ENCODE results near the gene MEOX1. TPM values are rescaled to one million over a fixed set of nuclear protein-coding genes. Genes with fewer than 3 reads are reported as not detected.

The MEOX1 gene
- total RNA-seq, 4 donors from 2014 or later: 0.32 to 4.5 (median 0.96) TPM; not detected in 1

DNA sequence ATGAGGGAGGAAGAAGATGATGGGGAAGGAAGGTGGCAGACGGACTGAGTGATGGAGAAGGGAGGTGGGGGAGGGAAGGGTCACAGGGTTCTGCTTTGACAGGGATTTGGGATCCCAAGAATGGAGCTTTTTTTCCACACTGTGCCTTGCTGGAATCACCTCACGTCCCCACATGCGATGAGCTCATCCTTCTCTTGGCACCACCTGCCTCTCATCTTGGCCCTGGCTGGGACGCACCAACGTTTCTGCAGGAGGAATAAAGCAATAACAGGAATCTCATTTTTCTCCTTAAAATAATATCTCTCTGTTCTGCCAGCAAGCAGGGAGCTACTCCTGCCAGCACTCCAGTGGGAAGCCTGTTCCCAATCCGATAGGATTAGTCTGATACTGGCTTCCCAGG, 47.8 kb downstream of the MEOX1 start:
- Histone ChIP-seq H3K27ac (no peak overlapping the region), H3K4me1 (peaks cover 0 to 4% (median 0%) of the 10 kb centered on the region in 4 donors), H3K9me3 (no peaks in the 10 kb centered on the region), H3K36me3 (no peaks in the 10 kb centered on the region), H3K4me3 (no peak overlapping the region), H3K27me3 (no peaks in the 10 kb centered on the region)
- no peak for TF ChIP-seq POLR2A (IDR thresholded peaks at IDR 0.05)
- no peak for TF ChIP-seq EP300 (IDR thresholded peaks at IDR 0.05; ENCODE audit: low read depth)
- no peak for TF ChIP-seq CTCF (IDR thresholded peaks at IDR 0.05)
- TF ChIP-seq POLR2AphosphoS5 (IDR thresholded peaks at IDR 0.05): no peak
- WGBS, 2 donors (ENCODE audit: low coverage in 1 of 2): 33 to 55% methylated on average over 3 to 6 of the region's 6 CpGs
- in situ Hi-C loops (cut with MboI; ENCODE audit: low pct_ligation_motif_present in 1 of 4, low pct_unique_long_range_greater_than_20kb in 1 of 4, low sequenced_read_pairs in 3 of 4) (no loop called here), intact Hi-C loops (cut with DNase I; ENCODE audit: low total_unique reads) (no loop called here)
- no peak for DNase-seq

DNA sequence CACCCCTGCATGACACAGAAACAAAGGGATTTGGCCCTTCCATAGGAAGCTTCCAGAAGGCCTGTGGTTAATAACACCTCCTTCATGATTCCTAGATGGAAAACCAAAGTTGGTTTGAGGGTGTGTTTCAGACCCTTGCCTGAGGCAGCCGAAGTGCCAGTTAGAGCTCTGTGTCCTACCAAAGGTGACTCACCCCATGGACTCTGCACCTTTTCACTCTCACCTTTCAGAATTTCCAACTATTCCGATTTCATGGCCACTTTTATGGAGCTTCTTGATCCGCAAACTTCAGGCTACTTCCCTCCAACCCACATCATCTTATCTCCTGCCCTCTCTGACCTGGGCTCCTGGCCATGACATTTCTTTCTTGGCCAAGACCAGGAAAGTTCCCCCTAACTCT, 49.2 kb downstream of the MEOX1 start:
- no peaks in the 10 kb centered on the region for H3K36me3 ChIP-seq
- DNase-seq: no peak
- H3K4me1 ChIP-seq: peaks cover 0 to 4% (median 0%) of the 10 kb centered on the region in 4 donors
- no peaks in the 10 kb centered on the region for H3K9me3 ChIP-seq
- no peak overlapping the region for H3K4me3 ChIP-seq
- intact Hi-C loops (cut with DNase I; ENCODE audit: low total_unique reads): no loop called here
- WGBS, 2 donors (ENCODE audit: low coverage in 1 of 2): 61 to 78% methylated on average over 2 to 3 of the region's 3 CpGs
- in situ Hi-C loops (cut with MboI; ENCODE audit: low pct_ligation_motif_present in 1 of 4, low pct_unique_long_range_greater_than_20kb in 1 of 4, low sequenced_read_pairs in 3 of 4): no loop called here
- no peaks in the 10 kb centered on the region for H3K27me3 ChIP-seq
- H3K27ac ChIP-seq: no peak overlapping the region
- TF ChIP-seq POLR2A (IDR thresholded peaks at IDR 0.05): no peak
- TF ChIP-seq EP300 (IDR thresholded peaks at IDR 0.05; ENCODE audit: low read depth): no peak
- TF ChIP-seq POLR2AphosphoS5 (IDR thresholded peaks at IDR 0.05): no peak
- TF ChIP-seq CTCF (IDR thresholded peaks at IDR 0.05): no peak

- intact Hi-C loops (cut with DNase I; ENCODE audit: low total_unique reads): no loop called here
- DNase-seq: no peak
- Histone ChIP-seq H3K4me3 (no peak overlapping the region), H3K27ac (no peak overlapping the region), H3K4me1 (no peaks in the 10 kb centered on the region), H3K9me3 (no peaks in the 10 kb centered on the region), H3K36me3 (no peaks in the 10 kb centered on the region), H3K27me3 (no peaks in the 10 kb centered on the region)
- WGBS, 2 donors (ENCODE audit: low coverage in 1 of 2): 83 to 86% methylated on average over 1 to 2 of the region's 2 CpGs
- TF ChIP-seq POLR2AphosphoS5 (IDR thresholded peaks at IDR 0.05) (no peak), EP300 (IDR thresholded peaks at IDR 0.05; ENCODE audit: low read depth) (no peak), POLR2A (IDR thresholded peaks at IDR 0.05) (no peak), CTCF (IDR thresholded peaks at IDR 0.05) (no peak)
- in situ Hi-C loops (cut with MboI; ENCODE audit: low pct_ligation_motif_present in 1 of 4, low pct_unique_long_range_greater_than_20kb in 1 of 4, low sequenced_read_pairs in 3 of 4): no loop called here
Observed at GRCh38 chr17:43611230-43611969, 50.3 kb downstream of the MEOX1 start.

- H3K9me3 ChIP-seq: no peaks in the 10 kb centered on the region
- intact Hi-C loops (cut with DNase I; ENCODE audit: low total_unique reads): no loop called here
- DNase-seq: no peak
- H3K4me1 ChIP-seq: no peaks in the 10 kb centered on the region
- H3K27me3 ChIP-seq: no peaks in the 10 kb centered on the region
- 74 to 81% methylated on average over 6 of the region's 6 CpGs for WGBS, 2 donors (ENCODE audit: low coverage in 1 of 2)
- H3K27ac ChIP-seq: no peak overlapping the region
- no peak overlapping the region for H3K4me3 ChIP-seq
- H3K36me3 ChIP-seq: no peaks in the 10 kb centered on the region
- in situ Hi-C loops (cut with MboI; ENCODE audit: low pct_ligation_motif_present in 1 of 4, low pct_unique_long_range_greater_than_20kb in 1 of 4, low sequenced_read_pairs in 3 of 4): no loop called here
- TF ChIP-seq POLR2AphosphoS5 (IDR thresholded peaks at IDR 0.05) (no peak), EP300 (IDR thresholded peaks at IDR 0.05; ENCODE audit: low read depth) (no peak), POLR2A (IDR thresholded peaks at IDR 0.05) (no peak), CTCF (IDR thresholded peaks at IDR 0.05) (no peak)
Observed at GRCh38 chr17:43609613-43610385, 51.9 kb downstream of the MEOX1 start.
